Inflammatory macrophage (primary cell): ENCODE measurements around the gene FOXP4.

Experiments used
- DNase-seq, 2 donors: peaks; one replicate each; pipeline ENCODE4 v3.0.0-alpha.2; 2020 to 2022

FOXP4 gene

DNA sequence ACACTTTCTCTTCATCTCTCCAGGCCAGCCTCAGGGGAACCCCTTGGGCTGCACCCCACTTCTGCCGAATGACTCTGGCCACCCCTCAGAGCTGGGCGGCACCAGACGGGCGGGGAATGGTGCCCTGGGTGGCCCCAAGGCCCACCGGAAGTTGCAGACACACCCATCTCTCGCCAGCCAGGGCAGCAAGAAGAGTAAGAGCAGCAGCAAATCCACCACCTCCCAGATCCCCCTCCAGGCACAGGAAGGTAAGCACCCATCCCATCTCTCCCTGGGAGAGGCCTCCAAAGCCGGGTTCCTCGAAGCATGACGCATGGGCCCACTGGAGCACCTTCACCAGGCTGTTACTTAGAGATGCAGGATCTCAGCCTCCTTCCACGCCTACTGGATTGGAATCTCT is 103.4 kb downstream of the FOXP4 start:
- no peak for DNase-seq

DNA sequence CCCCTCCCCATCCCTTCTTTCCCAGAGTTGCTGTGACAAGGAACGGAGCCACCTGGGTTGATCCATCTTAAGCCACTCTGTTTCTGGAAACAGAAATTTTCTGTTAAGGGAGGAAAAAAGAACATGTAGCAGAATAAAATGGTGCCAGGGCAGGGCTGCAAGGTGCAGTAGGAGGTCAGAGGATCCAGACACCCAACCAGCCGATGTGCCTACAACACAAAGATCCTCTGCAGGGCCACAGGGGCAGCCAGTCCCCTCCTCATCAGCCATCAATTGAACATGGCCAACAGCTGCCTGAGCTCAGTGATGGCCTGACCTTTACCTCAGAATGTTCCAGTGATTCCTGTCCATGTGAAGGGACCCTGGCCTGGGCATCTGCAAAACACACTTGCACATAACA is 103.9 kb downstream of the FOXP4 start:
- no peak for DNase-seq

DNA sequence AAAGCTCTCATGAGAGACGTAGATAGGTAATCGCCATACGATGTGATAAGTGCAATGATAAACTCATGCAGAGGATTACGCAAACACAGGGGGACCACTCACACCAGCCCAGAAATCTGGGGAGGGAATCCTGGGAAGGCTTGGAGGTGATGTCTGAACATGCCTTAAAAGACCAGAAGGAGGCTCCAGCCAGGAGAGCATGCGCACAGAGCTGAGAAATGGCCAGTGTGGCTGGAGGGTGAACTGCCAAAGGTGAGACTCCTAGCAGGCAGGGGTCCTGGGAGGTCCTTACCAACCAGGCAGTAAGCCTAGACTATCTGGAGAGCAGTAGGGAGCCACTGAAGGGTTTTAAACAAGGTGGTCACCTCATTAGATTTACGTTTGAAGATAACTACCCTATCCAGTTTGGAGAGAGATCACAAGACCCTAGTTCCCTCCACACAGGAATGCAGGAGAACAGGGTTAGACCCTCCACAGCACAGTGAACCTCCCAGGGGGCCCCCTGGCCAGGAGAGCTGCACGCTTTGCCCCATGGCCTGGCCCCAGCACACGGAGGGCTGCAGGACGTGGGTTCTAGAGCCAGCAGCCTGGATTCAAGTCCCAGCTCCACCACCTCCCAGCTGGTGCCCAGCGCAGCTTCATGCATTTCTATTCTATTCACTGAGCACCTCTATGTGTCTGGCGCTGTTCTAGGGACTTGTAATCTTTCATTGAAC is 105.2 kb downstream of the FOXP4 start:
- DNase-seq = no peak
